LoVo (cell line): ENCODE data around the gene MEX3C.

Experiments used
- DNase-seq: peaks from one replicate; pipeline ENCODE4 v3.0.0-alpha.2; 2016; ENCODE audit warnings: low spot score

MEX3C gene

GRCh38 chr18:51191128-51191717, 6.3 kb downstream of the MEX3C start:
- DNase-seq: no peak

- no peak for DNase-seq
Observed at GRCh38 chr18:51190000-51190399, 7.5 kb downstream of the MEX3C start.

- DNase-seq: no peak
Observed at GRCh38 chr18:51188024-51188701, 9.3 kb downstream of the MEX3C start.

GRCh38 chr18:51185075-51185474, 12.4 kb downstream of the MEX3C start:
- no peak for DNase-seq

GRCh38 chr18:51184091-51184457, 13.4 kb downstream of the MEX3C start:
- DNase-seq: no peak

GRCh38 chr18:51183372-51184090, 13.9 kb downstream of the MEX3C start:
- DNase-seq: no peak

- no peak for DNase-seq
Observed at GRCh38 chr18:51182824-51183223, 14.7 kb downstream of the MEX3C start.

GRCh38 chr18:51171625-51172259, 25.7 kb downstream of the MEX3C start:
- no peak for DNase-seq

GRCh38 chr18:51171223-51171622, 26.3 kb downstream of the MEX3C start:
- DNase-seq: no peak

- DNase-seq: no peak
Observed at GRCh38 chr18:51170664-51171063, 26.8 kb downstream of the MEX3C start.

- DNase-seq: no peak
Observed at GRCh38 chr18:51169731-51170130, 27.8 kb downstream of the MEX3C start.

GRCh38 chr18:51168960-51169662, 28.4 kb downstream of the MEX3C start:
- DNase-seq: no peak

GRCh38 chr18:51168026-51168742, 29.3 kb downstream of the MEX3C start:
- DNase-seq: no peak

- DNase-seq: no peak
Observed at GRCh38 chr18:51165296-51165695, 32.2 kb downstream of the MEX3C start.

- DNase-seq: no peak
Observed at GRCh38 chr18:51164761-51165281, 32.7 kb downstream of the MEX3C start.

GRCh38 chr18:51164342-51164741, 33.1 kb downstream of the MEX3C start:
- no peak for DNase-seq

GRCh38 chr18:51163543-51163942, 33.9 kb downstream of the MEX3C start:
- DNase-seq: no peak

GRCh38 chr18:51162617-51163016, 34.9 kb downstream of the MEX3C start:
- DNase-seq: no peak

GRCh38 chr18:51160646-51161045, 36.8 kb downstream of the MEX3C start:
- no peak for DNase-seq

- no peak for DNase-seq
Observed at GRCh38 chr18:51157215-51157614, 40.3 kb downstream of the MEX3C start.

- no peak for DNase-seq
Observed at GRCh38 chr18:51154431-51155063, 42.9 kb downstream of the MEX3C start.
